ENCODE results near the gene SRPK2.

SRPK2 gene

DNA sequence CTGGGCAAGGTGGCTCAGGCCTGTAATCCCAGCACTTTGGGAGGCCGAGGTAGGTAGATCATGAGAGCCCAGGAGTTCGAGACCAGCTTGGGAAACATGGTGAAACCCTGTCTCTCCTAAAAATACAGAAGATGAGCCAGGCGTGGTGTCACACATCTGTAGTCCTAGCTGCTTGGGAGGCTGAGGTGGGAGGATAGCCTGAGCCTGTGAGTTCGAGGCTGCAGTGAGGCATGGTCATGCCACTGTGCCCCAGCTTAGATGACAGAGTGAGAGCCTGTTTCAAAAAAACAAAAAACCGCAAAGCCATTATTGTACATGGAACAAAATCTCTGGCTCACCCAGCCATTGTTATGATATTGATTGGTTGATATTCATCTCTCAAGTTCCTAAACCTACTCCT, 321.0 kb downstream of the SRPK2 start:
- TF ChIP-seq CTCF (IDR thresholded peaks at IDR 0.05; ENCODE audit: borderline replicate concordance, control extremely low read depth, extremely low read depth, insufficient read depth, missing control alignments): no peak
- in situ Hi-C loops (cut with MboI; ENCODE audit: low sequenced_read_pairs, unreplicated experiment): no loop called here
- DNase-seq (ENCODE audit: low spot score): no peak
